Cerebellar cortex (tissue), 1 donor: ENCODE data around the gene ADAMTS14.

Experiments
- DNase-seq: peaks from one replicate; pipeline ENCODE4 v3.0.0-alpha.2; 2015; ENCODE audit warnings: low spot score

ADAMTS14 gene

GRCh38 chr10:70784471-70784870 lies 112.2 kb downstream of the ADAMTS14 start:
- DNase-seq = no peak

GRCh38 chr10:70785190-70785589 lies 112.9 kb downstream of the ADAMTS14 start, which contains the start of gene TBATA:
TBATA (minus strand) TSS chr10:70785377; CDS start chr10:70783379, 1,998 bp downstream.
- DNase-seq = no peak

GRCh38 chr10:70786799-70787415 lies 114.6 kb downstream of the ADAMTS14 start:
- DNase-seq = no peak

- DNase-seq = no peak
These were observed 119.2 kb downstream of the ADAMTS14 start for GRCh38 chr10:70791386-70792039.

- DNase-seq = no peak
These were observed 123.3 kb downstream of the ADAMTS14 start for GRCh38 chr10:70795613-70796012.

- DNase-seq = no peak
These were observed 125.5 kb downstream of the ADAMTS14 start for GRCh38 chr10:70797840-70798239.

- DNase-seq = no peak
These were observed 126.8 kb downstream of the ADAMTS14 start for GRCh38 chr10:70799124-70799523.

- DNase-seq = no peak
These were observed 129.5 kb downstream of the ADAMTS14 start for GRCh38 chr10:70801854-70802253.

- peak; percentile 82 for DNase-seq
These were observed 131.6 kb downstream of the ADAMTS14 start for GRCh38 chr10:70803775-70804420.

GRCh38 chr10:70804421-70804808 lies 132.1 kb downstream of the ADAMTS14 start:
- no peak for DNase-seq

GRCh38 chr10:70805619-70806215 lies 133.4 kb downstream of the ADAMTS14 start:
- DNase-seq = no peak

- no peak for DNase-seq
These were observed 134.5 kb downstream of the ADAMTS14 start for GRCh38 chr10:70806841-70807240.

- DNase-seq = no peak
These were observed 135.2 kb downstream of the ADAMTS14 start for GRCh38 chr10:70807556-70807955.

- DNase-seq = peak; percentile 55
These were observed 136.8 kb downstream of the ADAMTS14 start for GRCh38 chr10:70809011-70809611.

- DNase-seq = no peak
These were observed 137.4 kb downstream of the ADAMTS14 start for GRCh38 chr10:70809726-70810125.

- no peak for DNase-seq
These were observed 138.7 kb downstream of the ADAMTS14 start for GRCh38 chr10:70810967-70811366.

- no peak for DNase-seq
These were observed 139.6 kb downstream of the ADAMTS14 start for GRCh38 chr10:70811881-70812280.
